Measurements from ENCODE around the gene OR6M1.

Gene OR6M1

DNA sequence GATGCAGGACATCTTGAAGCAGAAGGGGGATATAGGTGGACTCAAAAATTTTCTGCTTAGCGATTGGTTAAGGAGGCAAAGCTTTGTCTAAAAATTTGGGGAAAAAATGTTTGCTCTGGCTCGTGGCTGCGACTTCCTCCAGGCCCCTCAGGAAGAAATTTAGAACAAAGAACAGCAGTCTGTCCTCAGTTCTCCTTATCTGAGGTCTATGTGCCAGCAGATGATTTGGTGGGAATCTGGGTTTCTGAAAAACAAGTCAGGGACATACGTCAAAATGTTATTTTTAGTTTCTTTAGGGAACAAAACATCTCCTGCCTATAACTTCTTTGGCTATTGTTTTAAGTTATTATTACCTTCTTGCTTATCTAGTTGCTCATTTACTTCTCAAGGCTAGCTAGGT lies 8.1 kb downstream of the OR6M1 start:
- no peak for TF ChIP-seq NFIC (IDR thresholded peaks at IDR 0.05)

DNA sequence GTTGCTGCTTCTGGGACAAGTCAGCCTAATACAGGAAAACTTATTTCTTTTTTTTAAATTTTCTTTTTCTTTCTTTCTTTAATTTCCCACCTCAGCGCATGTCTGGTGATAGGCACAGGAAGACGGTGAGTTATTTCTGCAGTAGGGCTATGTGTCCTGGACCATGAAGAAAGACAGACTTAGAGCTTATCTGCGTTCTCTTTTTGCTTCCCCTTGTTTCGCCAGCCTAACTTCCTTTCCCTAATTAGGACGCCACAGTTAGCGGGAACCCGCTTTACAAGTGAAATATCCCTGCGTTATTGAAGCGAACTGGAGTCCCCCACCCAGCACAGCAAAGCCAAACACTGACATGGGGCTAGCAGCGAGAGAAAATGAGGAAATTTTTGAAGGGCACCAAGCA lies 8.6 kb downstream of the OR6M1 start:
- TF ChIP-seq ZBTB7A (IDR thresholded peaks at IDR 0.05; ENCODE audit: low read depth) (no peak), EP300 (IDR thresholded peaks at IDR 0.05; ENCODE audit: borderline replicate concordance) (no peak), USF1 (IDR thresholded peaks at IDR 0.05) (no peak), NFIC (IDR thresholded peaks at IDR 0.05) (no peak), TEAD4 (IDR thresholded peaks at IDR 0.05) (no peak), YY1 (IDR thresholded peaks at IDR 0.05; ENCODE audit: low read depth) (no peak), RAD21 (IDR thresholded peaks at IDR 0.05; ENCODE audit: low read depth) (no peak), CREB1 (IDR thresholded peaks at IDR 0.05; ENCODE audit: low read depth) (no peak), EGR1 (IDR thresholded peaks at IDR 0.05) (no peak)

DNA sequence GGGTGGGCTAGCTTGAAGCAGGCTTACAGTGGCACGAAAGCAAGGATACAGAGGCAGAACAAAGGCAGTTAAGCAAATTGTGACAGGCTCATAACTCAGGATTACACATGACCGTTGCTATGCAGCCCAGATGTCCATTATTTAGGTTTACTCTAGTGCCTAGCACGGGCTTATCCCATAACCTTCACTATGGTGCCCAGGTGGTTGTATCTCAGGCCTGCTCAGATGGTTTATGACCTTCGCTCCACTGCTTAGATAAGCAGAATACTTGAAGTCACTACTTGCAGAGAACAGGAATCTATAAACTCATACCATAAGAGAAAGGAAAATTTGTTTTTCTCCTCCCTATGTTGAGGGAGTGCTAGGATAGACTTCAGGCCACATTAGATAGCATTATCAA lies 9.0 kb downstream of the OR6M1 start:
- TF ChIP-seq USF1 (IDR thresholded peaks at IDR 0.05) (no peak), CEBPB (IDR thresholded peaks at IDR 0.05) (no peak), EGR1 (IDR thresholded peaks at IDR 0.05) (no peak)

DNA sequence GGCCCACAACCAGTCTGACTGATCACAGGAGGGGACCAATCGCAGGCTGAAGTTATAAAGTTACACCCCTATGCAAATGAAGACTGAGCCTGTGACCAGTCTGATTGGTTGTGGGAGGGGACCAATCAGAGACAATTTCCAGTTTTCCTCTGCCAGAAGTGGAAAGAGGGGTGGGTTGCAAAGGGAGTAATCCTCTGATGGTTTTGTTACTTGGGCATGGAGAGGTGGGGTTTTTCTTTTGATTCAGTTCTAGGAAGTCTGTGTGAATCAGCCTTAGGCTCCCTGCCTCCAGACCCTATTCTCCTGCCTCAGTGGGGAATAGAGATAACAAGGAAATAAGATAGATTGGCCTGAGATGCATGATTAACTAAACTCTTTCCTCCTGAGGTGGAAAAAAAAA lies 9.9 kb downstream of the OR6M1 start:
- TF ChIP-seq ZBTB7A (IDR thresholded peaks at IDR 0.05; ENCODE audit: low read depth) (no peak), FOXM1 (IDR thresholded peaks at IDR 0.05; ENCODE audit: borderline replicate concordance, low read depth) (no peak), USF1 (IDR thresholded peaks at IDR 0.05) (no peak)

DNA sequence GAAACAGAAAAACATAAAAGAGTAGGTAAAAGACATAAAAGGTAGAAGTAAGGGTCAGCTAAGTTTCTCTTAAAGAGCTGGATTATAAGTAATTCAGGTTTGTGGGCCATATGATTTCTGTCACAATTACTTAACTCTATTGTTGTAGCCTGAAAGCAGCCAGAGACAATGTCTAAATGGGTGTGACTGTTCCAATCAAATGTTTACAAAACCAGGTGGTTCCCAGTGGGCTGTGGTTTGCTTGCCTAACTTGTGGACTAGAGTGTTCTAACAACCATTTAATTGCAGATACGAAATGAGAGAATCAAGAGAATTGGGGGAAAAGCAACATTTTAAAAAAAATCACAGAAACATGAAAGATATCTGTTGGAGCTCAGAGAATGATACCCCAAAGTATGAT lies 22.6 kb downstream of the OR6M1 start:
- TF ChIP-seq MAX (IDR thresholded peaks at IDR 0.05) (no peak), EP300 (IDR thresholded peaks at IDR 0.05; ENCODE audit: borderline replicate concordance) (no peak), RAD21 (IDR thresholded peaks at IDR 0.05; ENCODE audit: low read depth) (no peak), TAF1 (IDR thresholded peaks at IDR 0.05; ENCODE audit: low read depth) (no peak), CEBPB (IDR thresholded peaks at IDR 0.05) (no peak), FOXM1 (IDR thresholded peaks at IDR 0.05; ENCODE audit: borderline replicate concordance, low read depth) (no peak), EGR1 (IDR thresholded peaks at IDR 0.05) (no peak), NFIC (IDR thresholded peaks at IDR 0.05) (no peak), USF1 (IDR thresholded peaks at IDR 0.05) (no peak), ZBTB7A (IDR thresholded peaks at IDR 0.05; ENCODE audit: low read depth) (no peak), TEAD4 (IDR thresholded peaks at IDR 0.05) (no peak), YY1 (IDR thresholded peaks at IDR 0.05; ENCODE audit: low read depth) (no peak), TCF12 (IDR thresholded peaks at IDR 0.05; ENCODE audit: low read depth) (no peak), CREB1 (IDR thresholded peaks at IDR 0.05; ENCODE audit: low read depth) (no peak)
- TF ChIP-seq, protein P1, sequence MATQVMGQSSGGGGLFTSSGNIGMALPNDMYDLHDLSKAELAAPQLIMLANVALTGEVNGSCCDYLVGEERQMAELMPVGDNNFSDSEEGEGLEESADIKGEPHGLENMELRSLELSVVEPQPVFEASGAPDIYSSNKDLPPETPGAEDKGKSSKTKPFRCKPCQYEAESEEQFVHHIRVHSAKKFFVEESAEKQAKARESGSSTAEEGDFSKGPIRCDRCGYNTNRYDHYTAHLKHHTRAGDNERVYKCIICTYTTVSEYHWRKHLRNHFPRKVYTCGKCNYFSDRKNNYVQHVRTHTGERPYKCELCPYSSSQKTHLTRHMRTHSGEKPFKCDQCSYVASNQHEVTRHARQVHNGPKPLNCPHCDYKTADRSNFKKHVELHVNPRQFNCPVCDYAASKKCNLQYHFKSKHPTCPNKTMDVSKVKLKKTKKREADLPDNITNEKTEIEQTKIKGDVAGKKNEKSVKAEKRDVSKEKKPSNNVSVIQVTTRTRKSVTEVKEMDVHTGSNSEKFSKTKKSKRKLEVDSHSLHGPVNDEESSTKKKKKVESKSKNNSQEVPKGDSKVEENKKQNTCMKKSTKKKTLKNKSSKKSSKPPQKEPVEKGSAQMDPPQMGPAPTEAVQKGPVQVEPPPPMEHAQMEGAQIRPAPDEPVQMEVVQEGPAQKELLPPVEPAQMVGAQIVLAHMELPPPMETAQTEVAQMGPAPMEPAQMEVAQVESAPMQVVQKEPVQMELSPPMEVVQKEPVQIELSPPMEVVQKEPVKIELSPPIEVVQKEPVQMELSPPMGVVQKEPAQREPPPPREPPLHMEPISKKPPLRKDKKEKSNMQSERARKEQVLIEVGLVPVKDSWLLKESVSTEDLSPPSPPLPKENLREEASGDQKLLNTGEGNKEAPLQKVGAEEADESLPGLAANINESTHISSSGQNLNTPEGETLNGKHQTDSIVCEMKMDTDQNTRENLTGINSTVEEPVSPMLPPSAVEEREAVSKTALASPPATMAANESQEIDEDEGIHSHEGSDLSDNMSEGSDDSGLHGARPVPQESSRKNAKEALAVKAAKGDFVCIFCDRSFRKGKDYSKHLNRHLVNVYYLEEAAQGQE (IDR thresholded peaks at IDR 0.05; ENCODE audit: low read depth), result no peak

DNA sequence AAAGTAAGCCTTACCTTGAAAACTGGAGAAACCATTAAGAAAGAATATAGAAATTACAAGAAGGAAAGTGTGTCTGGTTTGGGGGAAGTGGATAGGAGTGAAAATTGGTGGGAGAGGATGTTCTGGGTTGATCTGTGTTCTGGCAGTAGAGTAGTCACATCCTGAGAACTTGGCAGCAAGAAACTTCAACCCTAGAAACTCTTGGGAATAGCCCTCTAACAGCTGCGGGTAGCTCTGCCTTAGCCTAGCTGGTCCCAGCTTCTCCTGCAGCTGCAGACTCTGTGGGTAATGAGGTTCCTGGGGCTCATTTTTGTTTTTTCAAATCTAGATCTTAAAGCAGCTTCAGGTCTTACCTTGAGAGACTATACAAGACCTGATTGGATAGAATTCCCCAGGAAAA lies 27.6 kb downstream of the OR6M1 start:
- TF ChIP-seq TAF1 (IDR thresholded peaks at IDR 0.05; ENCODE audit: low read depth) (no peak), TEAD4 (IDR thresholded peaks at IDR 0.05) (no peak), EP300 (IDR thresholded peaks at IDR 0.05; ENCODE audit: borderline replicate concordance) (no peak), MAX (IDR thresholded peaks at IDR 0.05) (no peak)

- no peak for TF ChIP-seq RAD21 (IDR thresholded peaks at IDR 0.05; ENCODE audit: low read depth)
- TF ChIP-seq EGR1 (IDR thresholded peaks at IDR 0.05), result no peak
- no peak for TF ChIP-seq YY1 (IDR thresholded peaks at IDR 0.05; ENCODE audit: low read depth)
- no peak for TF ChIP-seq CREB1 (IDR thresholded peaks at IDR 0.05; ENCODE audit: low read depth)
- TF ChIP-seq CEBPB (IDR thresholded peaks at IDR 0.05), result no peak
- TF ChIP-seq TAF1 (IDR thresholded peaks at IDR 0.05; ENCODE audit: low read depth), result no peak
- TF ChIP-seq NFIC (IDR thresholded peaks at IDR 0.05), result no peak
- TF ChIP-seq USF1 (IDR thresholded peaks at IDR 0.05), result no peak
- no peak for TF ChIP-seq EP300 (IDR thresholded peaks at IDR 0.05; ENCODE audit: borderline replicate concordance)
- TF ChIP-seq ZBTB7A (IDR thresholded peaks at IDR 0.05; ENCODE audit: low read depth), result no peak
- no peak for TF ChIP-seq TCF12 (IDR thresholded peaks at IDR 0.05; ENCODE audit: low read depth)
- TF ChIP-seq, protein P1 (IDR thresholded peaks at IDR 0.05; ENCODE audit: low read depth), result no peak
- no peak for TF ChIP-seq MAX (IDR thresholded peaks at IDR 0.05)
- no peak for TF ChIP-seq FOXM1 (IDR thresholded peaks at IDR 0.05; ENCODE audit: borderline replicate concordance, low read depth)
- TF ChIP-seq TEAD4 (IDR thresholded peaks at IDR 0.05), result no peak
Measured at GRCh38 chr11:123775715-123776549, 30.2 kb downstream of the OR6M1 start.
